IMR-90 (cell line): ENCODE results near the gene CAPN10. TPM values are rescaled to one million over a fixed set of nuclear protein-coding genes. Genes with fewer than 3 reads are reported as not detected.

Experiments used
- ATAC-seq: fragments of 200-7000 bp; cut with Tn5 transposase; 2 replicates; pipeline ENCODE4 v1.9.1; 2020; ENCODE audit warnings: low read depth, mild to moderate bottlenecking, moderate library complexity
- BruUV-seq: library from RNA; stranded (reverse); fragments of 400-500 nt; replicated peaks from 2 replicates; lab custom pipeline; 2021; lab: Mats Ljungman, UMichigan
- CTCF ChIA-PET: fragments of 300-600 bp; formaldehyde crosslinking; extraction: SDS; loops from one replicate; lab custom pipeline; 2021; ENCODE audit warnings: antibody characterized with exemption; lab: Yijun Ruan, JAX
- POLR2A ChIA-PET: fragments of 300-600 bp; sonication (Branson Sonifier 250); formaldehyde crosslinking; loops from one replicate; lab custom pipeline; 2022; ENCODE audit warnings: antibody characterized with exemption; ENCODE audit not compliant: unreplicated experiment; lab: Charles Lee
- DNase-seq: peaks from one replicate; pipeline ENCODE4 v3.0.0; 2013
- H2AFZ ChIP-seq: replicated peaks from 2 replicates; pipeline ENCODE3; 2013; ENCODE audit warnings: low read length, mild to moderate bottlenecking; ENCODE audit not compliant: poor library complexity
- H2AK5ac ChIP-seq: 2 replicates; pipeline ENCODE4 v1.6.1; 2013; ENCODE audit warnings: low read depth, low read length, inconsistent platforms
- H2AK9ac ChIP-seq: replicated peaks from 2 replicates; pipeline ENCODE3; 2013; ENCODE audit warnings: mild to moderate bottlenecking, low read depth, low read length, moderate library complexity; ENCODE audit not compliant: poor library complexity
- H2BK120ac ChIP-seq: 2 replicates; pipeline ENCODE4 v1.6.1; 2013; ENCODE audit warnings: low read depth, low read length, inconsistent platforms
- H2BK15ac ChIP-seq: 3 replicates; pipeline ENCODE4 v1.6.1; 2013; ENCODE audit warnings: low read depth, low read length, inconsistent platforms
- H2BK20ac ChIP-seq: 2 replicates; pipeline ENCODE4 v1.6.1; 2013; ENCODE audit warnings: low read depth, mild to moderate bottlenecking, inconsistent platforms, low read length, moderate library complexity
- H2BK5ac ChIP-seq: 2 replicates; pipeline ENCODE4 v1.6.1; 2013; ENCODE audit warnings: mild to moderate bottlenecking, low read depth, low read length, inconsistent platforms; ENCODE audit not compliant: poor library complexity, severe bottlenecking
- H3K14ac ChIP-seq: replicated peaks from 2 replicates; pipeline ENCODE4 v1.6.1; 2013; ENCODE audit warnings: low read depth, low read length, inconsistent platforms
- H3K18ac ChIP-seq: 2 replicates; pipeline ENCODE4 v1.6.1; 2013; ENCODE audit warnings: low read depth, low read length, control low read depth
- H3K23ac ChIP-seq: 2 replicates; pipeline ENCODE4 v1.6.1; 2013; ENCODE audit warnings: low read depth, low read length, inconsistent platforms
- H3K27ac ChIP-seq: 2 replicates; pipeline ENCODE4 v1.5.1; 2013; ENCODE audit warnings: mild to moderate bottlenecking, control low read depth, low read length; ENCODE audit not compliant: insufficient read depth
- H3K27me3 ChIP-seq: 2 replicates; pipeline ENCODE4 v1.6.1; 2013; ENCODE audit warnings: low read length; ENCODE audit not compliant: control insufficient read depth, insufficient read depth
- H3K36me3 ChIP-seq: 2 replicates; pipeline ENCODE4 v1.6.1; 2013; ENCODE audit warnings: low read length, mixed read lengths; ENCODE audit not compliant: control insufficient read depth, insufficient read depth
- H3K4ac ChIP-seq: 2 replicates; pipeline ENCODE4 v1.6.1; 2013; ENCODE audit warnings: low read depth, low read length, inconsistent platforms
- H3K4me1 ChIP-seq: 2 replicates; pipeline ENCODE4 v1.6.1; 2013; ENCODE audit warnings: low read length, mixed read lengths; ENCODE audit not compliant: control insufficient read depth, insufficient read depth
- H3K4me2 ChIP-seq: 2 replicates; pipeline ENCODE4 v1.6.1; 2013; ENCODE audit warnings: low read depth, mild to moderate bottlenecking, control low read depth, low read length, moderate library complexity
- H3K4me3 ChIP-seq: 2 replicates; pipeline ENCODE4 v1.5.1; 2013; ENCODE audit warnings: low read depth, mild to moderate bottlenecking, control low read depth, low read length, moderate library complexity; ENCODE audit not compliant: insufficient read depth
- H3K56ac ChIP-seq: 2 replicates; pipeline ENCODE4 v1.6.1; 2013; ENCODE audit warnings: low read length, inconsistent platforms; ENCODE audit not compliant: insufficient read depth; ENCODE audit errors: extremely low read depth
- H3K79me1 ChIP-seq, 2 experiments: 2 replicates each; pipeline ENCODE4 v1.6.1; 2013; ENCODE audit warnings: low read length in 2 of 2, inconsistent platforms in 1 of 2, low read depth in 1 of 2
- H3K9ac ChIP-seq: 2 replicates; pipeline ENCODE4 v1.6.1; 2013; ENCODE audit warnings: low read depth, low read length, control low read depth
- H3K9me1 ChIP-seq: 2 replicates; pipeline ENCODE4 v1.6.1; 2013; ENCODE audit warnings: low read length, inconsistent platforms; ENCODE audit not compliant: insufficient read depth
- H3K9me3 ChIP-seq: 2 replicates; pipeline ENCODE4 v1.6.1; 2013; ENCODE audit warnings: low read length; ENCODE audit not compliant: control insufficient read depth, insufficient read depth
- H4K20me1 ChIP-seq: 2 replicates; pipeline ENCODE4 v1.6.1; 2013; ENCODE audit warnings: low read length, inconsistent platforms; ENCODE audit not compliant: insufficient read depth
- H4K5ac ChIP-seq: 2 replicates; pipeline ENCODE4 v1.6.1; 2013; ENCODE audit warnings: mild to moderate bottlenecking, low read depth, low read length, control low read depth
- H4K8ac ChIP-seq, 2 experiments: 2 replicates each; pipeline ENCODE4 v1.6.1; 2013; ENCODE audit warnings: low read depth in 2 of 2, low read length in 2 of 2, control low read depth in 1 of 2, inconsistent platforms in 1 of 2
- H4K91ac ChIP-seq: 2 replicates; pipeline ENCODE4 v1.6.1; 2013; ENCODE audit warnings: low read depth, low read length, inconsistent platforms; ENCODE audit not compliant: insufficient read depth
- BHLHE40 ChIP-seq: fragments of 150-350 bp; IDR thresholded peaks from 2 replicates; pipeline ENCODE4 v1.6.1; 2016; ENCODE audit warnings: mild to moderate bottlenecking, low read depth, low read length
- CEBPB ChIP-seq: IDR thresholded peaks from 2 replicates; pipeline ENCODE4 v1.6.1; 2012; ENCODE audit warnings: low read depth, low read length, improper control_type of control experiment
- CTCF ChIP-seq: conservative IDR thresholded peaks from 2 replicates; pipeline ENCODE4 v1.5.1; 2012; ENCODE audit warnings: mild to moderate bottlenecking, low read depth, low read length, improper control_type of control experiment
- ELK1 ChIP-seq: fragments of 150-350 bp; IDR thresholded peaks from 2 replicates; pipeline ENCODE4 v1.6.1; 2016; ENCODE audit warnings: low read depth, mild to moderate bottlenecking, low read length, moderate library complexity, borderline replicate concordance
- FOS ChIP-seq: fragments of 150-350 bp; IDR thresholded peaks from 2 replicates; pipeline ENCODE4 v1.6.1; 2016; ENCODE audit warnings: low read depth, low read length
- MAFK ChIP-seq: IDR thresholded peaks from 2 replicates; pipeline ENCODE4 v1.6.1; 2012; ENCODE audit warnings: low read depth, low read length, improper control_type of control experiment
- MAZ ChIP-seq: IDR thresholded peaks from 2 replicates; pipeline ENCODE4 v1.6.1; 2012; ENCODE audit warnings: low read depth, mild to moderate bottlenecking, low read length, improper control_type of control experiment, moderate library complexity, borderline replicate concordance
- MXI1 ChIP-seq: IDR thresholded peaks from 2 replicates; pipeline ENCODE4 v1.6.1; 2012; ENCODE audit warnings: low read depth, mild to moderate bottlenecking, low read length, moderate library complexity, borderline replicate concordance
- NFE2L2 ChIP-seq: fragments of 150-350 bp; IDR thresholded peaks from 2 replicates; pipeline ENCODE4 v1.6.1; 2016; ENCODE audit warnings: low read depth, mild to moderate bottlenecking, low read length
- POLR2A ChIP-seq: IDR thresholded peaks from 2 replicates; pipeline ENCODE4 v1.6.1; 2012; ENCODE audit warnings: mild to moderate bottlenecking, low read depth, low read length
- RAD21 ChIP-seq: IDR thresholded peaks from 2 replicates; pipeline ENCODE4 v1.6.1; 2012; ENCODE audit warnings: low read length, improper control_type of control experiment
- RFX5 ChIP-seq: IDR thresholded peaks from 2 replicates; pipeline ENCODE4 v1.8.0; 2012; ENCODE audit warnings: low read depth, mild to moderate bottlenecking, low read length, moderate library complexity
- USF2 ChIP-seq: fragments of 150-350 bp; IDR thresholded peaks from 2 replicates; pipeline ENCODE4 v1.6.1; 2017; ENCODE audit warnings: mild to moderate bottlenecking, antibody characterized with exemption, low read length, low read depth
- WGBS, 2 experiments: methylation state at CpG; one replicate each; pipeline versions ENCODE4 v1.1.5 to v1.1.7; 2013; ENCODE audit warnings: missing lambda C conversion rate in 2 of 2; ENCODE audit not compliant: insufficient read length in 1 of 2; ENCODE audit errors: extremely low coverage in 2 of 2; 5-methylcytosine and 5-hydroxymethylcytosine counted together
- dilution Hi-C: fragments of 300-500 bp; cut with HindIII; formaldehyde crosslinking; loops from one replicate; pipeline ENCODE4 v1.14.3; 2018; ENCODE audit warnings: low sequenced_read_pairs; ENCODE audit not compliant: unreplicated experiment
- in situ Hi-C: fragments of 300-500 bp; cut with MboI; formaldehyde crosslinking; loops from 3 replicates; pipeline ENCODE4 v1.14.3; 2019; ENCODE audit warnings: low sequenced_read_pairs, inconsistent platforms, mixed read lengths
- intact Hi-C: fragments of 100-400 bp; cut with micrococcal nuclease; formaldehyde crosslinking; loops from 2 replicates; pipeline ENCODE4 v1.10.0; 2022
- polyA plus RNA-seq, 3 experiments: library from polyadenylated mRNA; depleted of rRNA; stranded (reverse); fragments of >200 nt; gene quantifications; 2 replicates each; pipeline ENCODE4 v1.2.3, GENCODE V29; 2012; ENCODE audit warnings: low replicate concordance in 1 of 3
- total RNA-seq: library from RNA; depleted of rRNA; stranded (reverse); fragments of >200 nt; gene quantifications from 2 replicates; pipeline ENCODE4 v1.2.3, GENCODE V29; 2012

CAPN10 gene
- total and polyA plus RNA-seq, 2 of the 4 experiments (the other 2 are of a cell fraction), result 6.3 to 20.9 TPM

GRCh38 chr2:240553956-240554480 is 32.5 kb upstream of the CAPN10 start:
- Histone ChIP-seq H2BK120ac (no peak overlapping the region), H2AFZ (no peak overlapping the region), H3K9me3 (no peaks in the 10 kb centered on the region), H3K4me2 (no peak overlapping the region), H3K4ac (no peak overlapping the region), H2BK15ac (no peak overlapping the region), H3K4me3 (no peak overlapping the region), H2AK9ac (no peak overlapping the region), H3K4me1 (peaks cover 2% of the 10 kb centered on the region; the same call in 1 of the 2 replicates), H4K8ac (no peak overlapping the region), H4K91ac (no peak overlapping the region), H2AK5ac (no peak overlapping the region), H3K36me3 (peaks cover 12% of the 10 kb centered on the region), H3K27me3 (no peaks in the 10 kb centered on the region), H3K79me1 (peaks cover 21 to 47% of the 10 kb centered on the region in 2 experiments), H2BK5ac (no peak overlapping the region), H3K56ac (no peak overlapping the region), H3K18ac (no peak overlapping the region), H4K20me1 (peaks cover 15% of the 10 kb centered on the region), H3K9me1 (peaks cover 19% of the 10 kb centered on the region), H3K9ac (no peak overlapping the region), H3K14ac (no peak overlapping the region), H3K23ac (no peak overlapping the region), H3K27ac (no peak overlapping the region), H4K5ac (no peak overlapping the region), H2BK20ac (no peak overlapping the region)
- ChIA-PET POLR2A (no interaction called here), CTCF (no interaction called here)
- intact Hi-C loops (no loop called here), dilution Hi-C loops (no loop called here), in situ Hi-C loops (no loop called here)
- TF ChIP-seq CTCF (no peak), MAFK (no peak), RFX5 (no peak), CEBPB (no peak), ELK1 (no peak), USF2 (no peak), MAZ (no peak), BHLHE40 (no peak), POLR2A (no peak), RAD21 (no peak), NFE2L2 (no peak), MXI1 (no peak), FOS (no peak)
- WGBS, 2 experiments, result 100% methylated on average over 3 of the region's 7 CpGs; no CpG with 5 or more reads in 1 of the 2 experiments
- DNase-seq (no peak), ATAC-seq (no peak)
- no TSS peak for BruUV-seq
